Germinal center (tissue), 1 donor: ENCODE results near the gene SHC1.

Experiments used
- DNase-seq: peaks from one replicate; pipeline ENCODE4 v3.0.0; 2012; ENCODE audit warnings: mixed read lengths, low spot score

Gene SHC1

DNA sequence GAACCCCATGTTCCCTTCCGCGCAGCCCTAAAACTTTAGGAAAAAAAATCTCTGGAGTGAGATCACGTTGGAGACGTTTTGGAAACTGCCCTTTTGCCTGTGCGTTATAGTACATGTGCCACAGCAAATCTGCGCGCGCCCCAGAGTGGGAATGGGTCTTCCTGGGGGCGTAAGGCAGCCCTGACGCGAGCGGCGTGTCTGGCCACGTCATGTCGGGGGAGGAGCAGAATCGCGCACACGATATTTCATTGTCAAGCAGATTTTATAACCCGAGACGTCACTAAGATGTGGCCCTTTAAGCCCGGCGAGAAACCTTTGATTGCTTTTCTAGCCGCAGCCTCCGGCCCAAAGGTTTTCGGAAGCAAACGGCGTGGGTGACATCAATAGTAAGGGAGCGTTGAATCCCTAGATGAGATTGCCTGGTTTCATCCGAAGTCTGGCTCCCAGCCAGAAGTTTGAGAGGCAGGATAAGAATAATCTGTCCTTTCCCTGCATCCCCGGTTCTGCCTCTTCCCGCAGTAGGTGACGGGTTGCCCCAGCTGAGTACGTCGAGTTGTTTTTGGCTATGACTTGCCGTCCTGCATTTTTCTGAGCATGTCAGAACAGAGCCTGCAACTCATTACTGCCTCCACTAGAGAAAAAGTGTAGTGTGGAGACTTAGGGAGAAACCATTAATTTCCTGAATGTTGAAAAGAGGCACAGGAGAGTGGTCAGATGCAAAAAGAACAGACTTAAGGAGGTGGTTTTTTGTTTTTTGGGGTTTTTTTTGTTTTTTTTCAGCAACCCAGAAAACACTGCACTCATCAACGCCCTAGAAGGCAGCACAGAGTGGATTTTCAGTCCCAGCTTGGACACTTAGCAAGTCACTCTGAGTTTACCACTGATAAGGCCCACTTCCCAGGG, 33.2 kb downstream of the SHC1 start:
- DNase-seq = peak; percentile 91

DNA sequence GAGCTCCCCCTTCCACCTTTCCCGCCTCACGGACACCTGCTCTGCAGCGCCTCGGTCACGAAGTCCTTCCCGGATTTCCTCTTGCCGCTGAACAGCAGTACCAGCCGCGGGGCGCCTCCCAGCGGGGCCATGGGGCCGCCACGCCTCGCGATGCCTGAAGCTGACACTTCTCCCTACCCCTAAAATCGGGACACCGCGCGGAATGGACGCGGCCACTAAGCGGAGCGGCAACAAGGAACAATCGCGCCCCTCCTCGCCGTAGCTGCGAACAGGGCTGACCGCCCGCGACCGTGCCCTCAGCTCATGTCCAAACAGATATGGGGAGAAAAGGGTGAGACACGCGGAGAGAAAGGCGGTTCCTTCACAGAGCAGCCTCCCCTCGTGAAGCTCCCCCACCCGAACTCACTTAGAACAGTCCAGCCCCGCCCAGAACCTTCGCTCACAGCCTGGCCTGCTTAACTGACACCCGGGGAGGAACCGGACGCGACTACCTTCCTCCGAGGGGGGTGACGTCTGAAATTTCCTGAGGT, 33.9 kb downstream of the SHC1 start, which contains the start of gene PMVK:
TSS of gene PMVK (minus strand) at position 165 of the 530 bp plus-strand sequence. CDS start at position 131, 34 bp downstream.
- peak; percentile 97 for DNase-seq

GRCh38 chr1:154935749-154936554, 34.6 kb downstream of the SHC1 start:
- DNase-seq = no peak

- no peak for DNase-seq
These were observed 36.1 kb downstream of the SHC1 start for GRCh38 chr1:154934358-154934948.

DNA sequence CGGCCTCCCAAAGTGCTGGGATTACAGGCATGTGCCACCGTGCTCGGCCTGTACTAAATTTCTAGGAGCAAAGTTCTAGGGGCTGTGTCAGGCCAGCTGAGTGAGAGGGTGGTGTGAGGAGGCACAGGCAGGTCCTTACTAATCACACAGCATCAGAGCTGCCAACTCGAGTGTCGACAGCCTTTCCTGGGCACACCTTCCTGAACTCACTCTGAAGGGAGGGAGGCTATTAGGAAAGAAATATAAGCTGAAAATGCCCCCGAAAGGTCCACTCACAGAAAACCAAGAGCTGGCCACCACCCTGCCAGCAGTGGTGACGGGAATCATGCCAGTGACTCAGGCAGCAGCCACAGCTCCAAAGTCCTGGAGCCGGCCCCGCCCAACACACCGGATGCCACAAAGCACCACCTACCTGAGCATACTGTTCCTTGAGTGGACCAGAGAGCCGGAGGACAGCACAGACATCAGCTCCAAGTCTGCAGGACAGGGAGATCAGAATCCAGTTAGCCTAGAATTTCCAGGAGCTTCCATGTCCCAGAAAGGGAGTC, 38.5 kb downstream of the SHC1 start:
- no peak for DNase-seq

DNA sequence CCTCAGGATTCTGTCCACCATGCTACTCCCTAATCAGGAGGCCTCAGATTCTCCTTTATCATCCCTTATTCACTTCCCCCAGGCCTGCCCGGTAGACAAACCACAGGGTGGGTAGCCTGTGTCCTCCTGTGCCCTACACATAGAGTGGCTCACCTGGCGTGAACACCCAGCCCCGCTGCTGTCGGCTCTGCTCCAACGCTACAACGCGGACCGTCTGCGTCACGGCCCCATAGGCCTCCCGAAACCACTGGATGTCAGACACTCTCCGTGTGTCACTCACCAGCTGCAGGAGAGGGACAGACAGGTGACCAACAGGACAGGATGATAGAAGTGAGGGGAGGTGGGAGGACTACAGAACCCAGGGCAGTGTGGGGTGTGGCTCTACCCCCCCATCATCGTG, 44.3 kb downstream of the SHC1 start:
- no peak for DNase-seq

DNA sequence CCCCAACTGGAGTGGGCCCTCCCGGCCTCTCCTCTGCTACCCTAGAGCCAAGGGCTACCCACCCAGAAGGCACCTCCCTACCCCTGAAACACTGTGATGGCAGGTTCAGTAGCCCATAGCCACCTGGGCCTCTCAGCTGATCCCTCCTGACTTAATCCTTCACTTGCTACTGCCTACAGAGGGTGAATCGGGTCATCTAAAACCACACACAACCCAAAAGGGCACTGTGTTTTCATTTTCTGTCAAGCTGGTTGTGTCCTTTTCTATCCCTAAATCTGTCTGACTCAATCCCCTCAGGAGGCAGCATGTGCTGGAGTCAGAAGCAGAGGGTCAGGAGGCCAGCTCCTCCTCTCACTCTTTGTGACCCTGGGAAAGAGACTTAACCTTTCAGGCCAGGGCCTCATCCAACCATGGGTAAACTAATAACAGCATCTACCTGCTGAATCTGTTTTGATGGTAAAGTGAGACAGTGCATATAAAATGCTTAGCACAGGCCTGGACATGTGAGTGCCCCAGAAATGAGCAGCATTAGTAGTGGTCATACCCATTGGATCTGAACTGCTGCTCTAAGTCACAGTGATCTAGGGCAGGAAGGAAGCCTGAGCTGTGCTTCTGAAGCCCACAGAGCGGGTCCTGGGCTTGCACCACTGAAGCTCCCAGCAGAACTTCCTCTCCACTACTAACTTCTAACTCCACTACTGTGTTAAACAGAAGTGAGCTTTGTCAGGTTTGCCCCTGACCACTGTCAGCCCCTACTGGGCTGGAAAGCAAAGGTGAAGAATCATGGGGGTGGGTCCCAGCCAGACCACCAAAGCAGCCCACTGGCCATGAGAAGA, 45.0 kb downstream of the SHC1 start:
- DNase-seq = no peak

DNA sequence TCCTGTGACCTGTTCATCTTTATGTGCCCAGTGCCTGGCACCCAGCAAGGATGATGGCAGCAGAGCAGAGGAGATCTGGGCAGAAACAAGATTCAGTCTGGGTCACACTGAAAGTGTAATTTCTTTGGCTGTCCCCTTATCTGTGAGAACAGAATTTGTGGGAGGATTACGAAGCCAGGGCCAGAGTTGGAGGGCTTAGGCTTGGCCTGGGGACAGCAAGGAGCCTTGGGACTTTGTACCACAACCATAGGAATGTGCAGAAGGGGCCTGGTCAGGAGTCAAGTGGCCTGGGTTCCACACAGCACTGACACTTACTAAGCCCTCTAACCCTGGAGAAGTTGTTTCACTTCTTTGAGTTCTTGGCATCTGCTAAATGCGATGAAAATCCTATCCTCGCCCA, 46.9 kb downstream of the SHC1 start:
- DNase-seq = no peak

GRCh38 chr1:154913273-154913672, 57.3 kb downstream of the SHC1 start:
- DNase-seq = no peak

DNA sequence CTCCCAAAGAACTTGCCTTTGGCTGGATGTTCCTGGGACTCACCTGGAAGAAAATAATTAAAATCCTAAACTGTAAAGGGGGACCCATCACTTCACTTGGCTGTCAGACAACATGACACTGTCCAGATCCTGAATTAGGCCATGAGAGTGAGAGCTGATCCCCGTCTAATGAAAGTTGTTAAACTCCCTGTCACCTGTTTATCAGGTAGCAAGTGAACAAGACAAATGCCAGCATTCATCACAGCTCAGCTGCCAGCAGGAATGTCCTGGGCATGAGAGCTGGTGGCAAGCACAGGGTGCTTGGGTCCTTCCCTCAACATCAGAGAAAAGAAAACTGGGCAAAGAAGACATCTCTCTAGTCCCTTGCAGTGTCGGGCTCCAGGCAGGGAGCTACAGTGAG, 57.8 kb downstream of the SHC1 start:
- no peak for DNase-seq
